Measurements from ENCODE around the gene SYNJ2.
"Not testable (repeated sequence)": the region's sequence is repeated elsewhere in the genome, so short reads cannot be mapped to it uniquely, and the experiment has no call there.

The SYNJ2 gene

GRCh38 chr6:157981395-157982101, at the start of gene SYNJ2:
SYNJ2 (plus strand) TSS chr6:157981863; CDS start chr6:157981962, 99 bp downstream.
- DNase-seq = peak; percentile 90

- no peak for DNase-seq
Observed at GRCh38 chr6:157935786-157936185, 45.9 kb upstream of the SYNJ2 start.

GRCh38 chr6:157937318-157937717, 44.3 kb upstream of the SYNJ2 start:
- DNase-seq = no peak

- no peak for DNase-seq
Observed at GRCh38 chr6:157937916-157938315, 43.7 kb upstream of the SYNJ2 start.

GRCh38 chr6:157940375-157941036, 41.2 kb upstream of the SYNJ2 start:
- DNase-seq = not testable (repeated sequence)

GRCh38 chr6:157941101-157941863, 40.4 kb upstream of the SYNJ2 start:
- DNase-seq = no peak

- DNase-seq = no peak
Observed at GRCh38 chr6:157942351-157942750, 39.3 kb upstream of the SYNJ2 start.

GRCh38 chr6:157943249-157943963, 38.3 kb upstream of the SYNJ2 start:
- no peak for DNase-seq

GRCh38 chr6:157943964-157944283, 37.7 kb upstream of the SYNJ2 start:
- DNase-seq = no peak

GRCh38 chr6:157944983-157945931, 36.4 kb upstream of the SYNJ2 start:
- no peak for DNase-seq

GRCh38 chr6:157946053-157946617, 35.5 kb upstream of the SYNJ2 start:
- DNase-seq = no peak

GRCh38 chr6:157946865-157947532, 34.7 kb upstream of the SYNJ2 start:
- DNase-seq = peak; percentile 13

GRCh38 chr6:157950899-157951298, 30.8 kb upstream of the SYNJ2 start:
- DNase-seq = not testable (repeated sequence)

- no peak for DNase-seq
Observed at GRCh38 chr6:157951828-157952227, 29.8 kb upstream of the SYNJ2 start.

GRCh38 chr6:157952861-157953351, 28.8 kb upstream of the SYNJ2 start:
- no peak for DNase-seq

- DNase-seq = no peak
Observed at GRCh38 chr6:157953580-157954091, 28.0 kb upstream of the SYNJ2 start.

- no peak for DNase-seq
Observed at GRCh38 chr6:157954150-157955117, 27.2 kb upstream of the SYNJ2 start.

- DNase-seq = no peak
Observed at GRCh38 chr6:157955675-157956074, 26.0 kb upstream of the SYNJ2 start.

GRCh38 chr6:157956171-157956730, 25.4 kb upstream of the SYNJ2 start:
- no peak for DNase-seq
